RPMI8226 (cell line): ENCODE measurements around the gene MOCOS.
"Not testable (repeated sequence)": the region's sequence is repeated elsewhere in the genome, so short reads cannot be mapped to it uniquely, and the experiment has no call there.

Experiments used
- DNase-seq: peaks from one replicate; pipeline ENCODE4 v3.0.0-alpha.2; 2015

Gene MOCOS, protein sequence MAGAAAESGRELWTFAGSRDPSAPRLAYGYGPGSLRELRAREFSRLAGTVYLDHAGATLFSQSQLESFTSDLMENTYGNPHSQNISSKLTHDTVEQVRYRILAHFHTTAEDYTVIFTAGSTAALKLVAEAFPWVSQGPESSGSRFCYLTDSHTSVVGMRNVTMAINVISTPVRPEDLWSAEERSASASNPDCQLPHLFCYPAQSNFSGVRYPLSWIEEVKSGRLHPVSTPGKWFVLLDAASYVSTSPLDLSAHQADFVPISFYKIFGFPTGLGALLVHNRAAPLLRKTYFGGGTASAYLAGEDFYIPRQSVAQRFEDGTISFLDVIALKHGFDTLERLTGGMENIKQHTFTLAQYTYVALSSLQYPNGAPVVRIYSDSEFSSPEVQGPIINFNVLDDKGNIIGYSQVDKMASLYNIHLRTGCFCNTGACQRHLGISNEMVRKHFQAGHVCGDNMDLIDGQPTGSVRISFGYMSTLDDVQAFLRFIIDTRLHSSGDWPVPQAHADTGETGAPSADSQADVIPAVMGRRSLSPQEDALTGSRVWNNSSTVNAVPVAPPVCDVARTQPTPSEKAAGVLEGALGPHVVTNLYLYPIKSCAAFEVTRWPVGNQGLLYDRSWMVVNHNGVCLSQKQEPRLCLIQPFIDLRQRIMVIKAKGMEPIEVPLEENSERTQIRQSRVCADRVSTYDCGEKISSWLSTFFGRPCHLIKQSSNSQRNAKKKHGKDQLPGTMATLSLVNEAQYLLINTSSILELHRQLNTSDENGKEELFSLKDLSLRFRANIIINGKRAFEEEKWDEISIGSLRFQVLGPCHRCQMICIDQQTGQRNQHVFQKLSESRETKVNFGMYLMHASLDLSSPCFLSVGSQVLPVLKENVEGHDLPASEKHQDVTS

DNA sequence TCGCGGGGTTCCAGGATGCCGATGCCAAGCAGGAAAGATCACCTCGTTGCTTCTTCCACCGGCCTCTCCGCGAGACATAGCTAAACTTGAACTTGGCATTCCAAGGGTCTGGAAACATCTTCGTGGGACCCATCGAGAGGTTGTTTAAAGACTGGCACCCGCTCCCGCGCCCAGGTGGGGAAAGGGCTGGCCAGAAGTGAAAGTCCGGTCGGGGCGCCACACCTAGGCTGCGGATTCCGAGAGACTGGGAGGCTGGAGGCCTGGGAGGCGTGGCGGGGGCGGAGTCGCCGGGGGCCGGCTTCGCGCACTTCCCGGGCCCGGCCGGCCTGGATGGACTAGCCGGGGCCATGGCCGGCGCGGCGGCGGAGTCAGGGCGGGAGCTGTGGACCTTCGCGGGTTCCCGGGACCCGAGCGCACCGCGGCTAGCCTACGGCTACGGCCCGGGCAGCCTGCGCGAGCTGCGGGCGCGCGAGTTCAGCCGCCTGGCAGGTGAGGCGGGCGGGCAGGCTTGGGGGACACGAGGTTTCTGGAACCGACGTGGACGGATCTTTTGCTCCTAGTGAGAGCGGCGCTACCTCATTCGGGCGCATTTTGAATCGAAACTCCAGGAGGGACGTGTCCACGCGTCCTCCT, at the start of gene MOCOS:
Gene MOCOS, plus strand, starts transcription at position 305 of the 633 bp plus-strand sequence. Its CDS starts 43 bp downstream, at position 348.
- DNase-seq, result peak; percentile 82

DNA sequence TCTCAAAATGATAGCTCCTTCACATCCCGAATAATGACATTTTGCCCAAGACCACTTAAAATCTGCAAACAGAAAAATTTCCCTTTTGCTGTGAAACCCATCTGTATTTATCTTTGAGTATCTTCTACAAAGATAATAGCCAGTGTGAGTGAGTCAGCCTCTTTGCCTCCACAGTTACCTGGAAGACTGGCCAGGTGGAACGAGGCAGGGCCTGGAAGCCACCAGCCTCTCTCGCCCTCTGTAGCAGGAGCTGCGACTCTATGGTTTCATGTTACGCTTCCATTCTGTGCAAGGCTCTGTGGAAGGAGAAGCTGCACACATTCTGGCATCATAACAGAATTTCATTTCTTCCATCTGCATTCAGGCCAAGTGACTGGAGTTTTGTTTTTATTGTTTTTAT, 48.1 kb upstream of the MOCOS start:
- no peak for DNase-seq

DNA sequence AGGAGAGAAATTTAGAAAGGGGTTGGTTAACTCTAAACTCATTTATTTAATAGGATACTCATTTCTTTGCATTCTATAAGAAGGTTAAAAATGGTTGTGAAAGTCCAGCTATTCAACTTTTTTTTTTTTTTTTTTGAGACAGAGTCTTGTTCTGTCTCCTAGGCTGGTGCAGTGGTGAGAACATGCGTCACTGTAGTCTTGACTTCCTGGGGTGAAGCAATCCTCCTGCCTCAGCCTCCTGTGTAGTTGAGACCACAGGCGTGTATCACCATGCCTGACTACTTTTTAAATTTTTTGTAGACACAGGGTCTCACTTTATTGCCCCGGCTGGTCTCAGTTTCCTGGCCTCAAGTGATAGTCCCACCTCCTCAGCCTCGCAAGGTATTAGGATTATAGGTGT, 45.7 kb upstream of the MOCOS start:
- no peak for DNase-seq

DNA sequence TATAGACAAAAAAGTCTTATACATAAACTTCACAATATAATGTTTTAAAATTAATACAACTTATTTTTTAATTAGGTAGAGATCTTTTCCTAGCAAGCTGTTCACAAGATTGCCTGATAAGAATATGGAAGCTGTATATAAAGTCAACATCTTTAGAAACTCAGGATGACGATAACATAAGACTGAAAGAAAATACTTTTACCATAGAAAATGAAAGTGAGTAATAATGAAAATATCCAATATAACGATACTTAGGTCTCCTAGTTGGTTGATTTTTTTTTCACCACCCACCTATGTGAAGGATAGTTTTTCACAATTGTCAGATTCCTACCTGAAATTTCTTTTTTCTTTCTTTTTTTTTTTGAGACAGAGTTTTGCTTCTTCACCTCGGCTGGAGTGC, 44.5 kb upstream of the MOCOS start:
- DNase-seq, result no peak

DNA sequence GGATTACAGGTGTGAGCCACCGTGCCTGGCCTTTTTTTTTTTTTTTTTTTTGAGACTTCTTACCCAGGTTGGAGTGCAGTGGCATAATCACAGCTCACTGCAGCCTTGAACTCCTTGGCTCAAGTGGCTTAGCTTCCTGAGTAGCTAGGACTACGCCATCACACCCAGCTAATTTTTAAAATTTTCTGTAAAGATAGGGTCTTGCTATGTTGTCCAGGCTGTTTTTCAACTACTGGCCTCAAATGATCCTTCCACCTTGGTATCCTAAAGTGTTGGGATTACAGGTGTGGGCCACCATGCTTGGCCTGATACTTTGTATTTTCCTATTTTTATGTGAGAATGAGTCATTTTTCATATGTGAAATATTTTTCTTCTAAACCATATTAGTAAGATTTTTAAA, 43.9 kb upstream of the MOCOS start:
- no peak for DNase-seq

DNA sequence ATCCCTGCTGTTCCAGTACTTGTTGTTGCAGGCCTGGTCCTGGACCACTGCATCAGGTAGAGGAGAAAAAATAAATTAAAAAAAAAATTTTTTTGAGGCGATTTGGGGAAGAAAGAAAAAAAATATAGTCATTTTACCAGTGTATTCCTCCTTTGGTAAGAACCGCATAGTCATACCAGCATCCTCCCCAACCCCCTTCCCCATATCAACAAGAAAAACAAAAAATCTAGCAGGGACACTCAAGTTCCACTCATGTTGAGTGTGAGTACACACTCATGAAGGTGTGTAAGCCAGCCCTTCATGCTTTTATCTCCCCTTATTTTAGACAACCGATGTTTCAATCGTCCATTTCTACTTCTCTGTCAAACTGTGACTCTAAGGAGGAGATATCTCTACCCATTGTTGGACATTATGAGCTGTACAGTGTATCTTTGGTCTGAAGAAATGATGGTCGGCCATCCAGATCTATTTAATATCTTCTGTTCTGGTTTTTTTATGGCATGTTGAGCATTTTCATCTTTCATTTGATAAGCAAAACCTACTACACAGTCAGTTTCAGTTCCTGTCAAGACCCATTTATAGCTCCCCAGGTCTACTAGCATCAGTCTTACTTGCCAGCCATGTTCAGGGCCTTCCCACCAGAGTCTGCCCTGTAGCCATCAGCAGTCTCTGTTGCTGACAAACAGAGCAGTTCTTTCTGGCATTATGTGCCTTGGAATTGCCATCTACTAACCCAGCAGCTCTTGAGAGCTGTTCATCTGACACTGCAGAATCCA, 37.6 kb upstream of the MOCOS start:
- DNase-seq, result peak; percentile 82

DNA sequence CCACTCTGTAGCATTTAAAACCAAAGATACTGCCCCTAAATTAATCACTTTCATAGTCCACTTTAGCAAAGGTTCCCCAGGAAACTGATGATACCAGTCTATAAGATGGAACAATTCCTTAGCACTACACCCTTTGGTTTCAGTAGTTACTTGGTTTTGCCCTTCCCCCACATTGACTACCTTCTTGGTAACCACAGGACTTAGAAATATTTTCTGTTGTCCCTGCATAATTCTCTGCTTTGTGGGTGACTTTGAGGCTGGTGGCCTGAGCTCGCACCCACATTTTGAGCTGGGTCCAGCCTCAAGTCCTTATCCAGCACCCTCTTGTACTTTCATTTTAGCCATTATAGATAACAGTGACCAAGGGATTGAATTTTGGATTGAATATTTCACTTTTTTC, 34.5 kb upstream of the MOCOS start:
- no peak for DNase-seq

DNA sequence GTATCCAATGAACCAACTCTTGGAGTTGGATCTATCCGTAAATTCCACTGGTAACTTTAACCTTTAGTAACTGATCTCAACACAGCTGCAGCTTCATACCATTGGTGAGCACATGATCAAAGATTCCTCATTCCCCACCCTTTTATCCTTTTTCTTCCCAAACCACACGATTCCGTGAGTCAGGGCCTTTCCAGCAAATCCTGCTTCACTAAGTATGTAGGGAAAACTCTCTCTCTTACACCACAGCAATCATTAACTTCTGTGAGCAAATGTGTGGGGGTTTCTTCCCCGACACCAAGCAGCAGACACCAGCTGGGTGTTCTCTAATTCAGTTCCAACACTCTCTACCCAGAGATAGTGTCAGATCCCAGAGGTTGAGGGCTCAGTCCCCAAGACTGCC, 34.1 kb upstream of the MOCOS start:
- DNase-seq, result no peak

DNA sequence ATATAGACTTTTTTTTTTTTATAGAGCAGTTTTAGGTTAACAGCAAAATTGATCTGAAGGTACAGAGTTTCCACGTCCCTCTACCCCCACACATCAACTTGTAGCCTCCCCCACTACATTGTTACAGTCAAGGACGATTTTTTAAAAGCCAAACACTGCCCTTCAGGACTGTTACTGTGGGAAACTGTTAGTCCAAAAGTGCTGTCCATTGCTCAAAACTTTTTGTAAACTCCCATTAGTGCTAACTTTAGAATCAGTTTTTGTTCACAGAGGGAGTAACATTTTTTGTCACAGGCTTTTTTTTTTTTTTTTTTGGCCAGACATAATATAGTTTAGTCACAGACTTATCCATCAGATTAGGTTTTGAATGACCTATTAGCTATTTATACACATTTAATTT, 33.5 kb upstream of the MOCOS start:
- no peak for DNase-seq

DNA sequence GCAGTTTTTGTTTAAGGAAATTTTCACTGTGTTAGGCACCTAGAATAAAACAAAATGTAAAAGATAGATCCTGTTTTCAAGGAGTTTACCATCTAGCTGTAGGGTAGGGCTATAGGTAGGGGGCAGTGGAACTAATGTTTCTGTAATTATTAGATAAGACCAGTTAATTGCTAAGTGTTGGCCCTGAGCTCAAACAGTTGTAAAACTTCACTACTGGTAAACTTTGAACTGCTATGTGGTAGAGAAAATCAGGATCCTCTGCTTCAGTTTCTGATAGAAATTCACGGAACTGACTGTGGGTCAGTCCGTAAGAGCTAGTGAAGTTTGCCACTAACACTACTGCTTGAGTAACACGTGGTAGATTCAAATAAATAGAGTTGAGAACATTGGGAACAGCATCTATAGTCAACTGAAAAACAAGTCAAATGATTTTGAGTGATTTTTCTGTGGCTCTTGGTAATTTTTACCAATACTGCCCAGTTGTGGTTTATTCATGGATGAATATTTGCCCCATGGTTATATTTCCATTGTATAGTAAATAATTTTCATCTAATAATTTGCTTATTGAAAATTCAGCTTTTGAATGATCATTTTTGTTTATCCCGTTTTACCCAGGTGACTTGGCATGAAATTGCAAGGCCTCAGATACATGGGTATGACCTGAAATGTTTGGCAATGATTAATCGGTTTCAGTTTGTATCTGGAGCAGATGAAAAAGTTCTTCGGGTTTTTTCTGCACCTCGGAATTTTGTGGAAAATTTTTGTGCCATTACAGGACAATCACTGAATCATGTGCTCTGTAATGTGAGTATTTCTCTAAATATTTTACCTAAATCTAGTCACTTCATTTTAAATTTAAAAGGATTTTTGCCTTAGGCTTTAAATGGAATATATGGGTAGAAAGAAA, 31.2 kb upstream of the MOCOS start:
- no peak for DNase-seq

DNA sequence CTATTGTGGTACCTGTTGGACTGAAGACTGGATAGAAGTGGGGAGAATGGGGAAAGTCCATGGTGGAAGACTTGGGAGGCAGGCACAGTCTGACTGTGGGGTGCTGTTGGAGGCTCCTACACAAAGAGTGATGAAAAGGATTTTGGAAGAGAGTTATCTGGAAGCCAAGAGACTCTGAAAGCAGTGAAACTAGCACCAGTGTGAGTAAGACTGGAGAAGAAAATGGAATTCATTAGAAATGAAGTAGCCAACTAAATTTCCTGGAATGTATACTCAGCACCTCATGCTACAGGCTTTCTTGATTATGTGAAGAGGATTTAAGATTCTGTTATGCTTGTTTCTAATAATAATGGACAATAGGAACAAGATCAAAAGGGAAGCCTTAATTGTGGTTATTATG, 29.9 kb upstream of the MOCOS start:
- DNase-seq, result no peak

DNA sequence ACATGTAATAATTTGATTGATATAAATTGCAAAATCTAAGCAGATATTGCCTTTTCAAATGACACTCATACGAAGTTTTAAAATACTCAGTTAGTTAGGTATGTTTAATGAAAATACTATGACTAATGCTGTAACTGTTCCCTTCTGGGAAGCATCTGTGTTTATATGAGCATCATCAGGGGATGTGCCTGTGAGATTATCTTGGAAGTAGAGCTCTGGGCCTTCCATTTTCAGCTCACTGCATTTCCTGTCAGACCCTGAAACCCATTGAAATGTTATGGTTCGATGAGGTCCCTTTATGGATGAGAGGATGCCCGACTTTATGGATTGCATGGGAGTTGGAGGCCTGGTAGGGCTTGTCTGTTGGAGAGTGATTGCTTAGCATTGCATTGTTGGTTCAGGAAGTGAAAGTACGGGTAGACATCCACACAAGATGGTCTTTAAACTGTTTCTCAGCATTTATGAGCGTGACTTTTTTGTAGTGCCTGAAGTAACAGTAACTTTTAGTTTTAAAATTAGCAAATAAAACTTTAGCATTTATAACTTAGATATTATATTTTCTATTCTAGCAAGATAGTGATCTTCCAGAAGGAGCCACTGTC, 28.9 kb upstream of the MOCOS start:
- no peak for DNase-seq

DNA sequence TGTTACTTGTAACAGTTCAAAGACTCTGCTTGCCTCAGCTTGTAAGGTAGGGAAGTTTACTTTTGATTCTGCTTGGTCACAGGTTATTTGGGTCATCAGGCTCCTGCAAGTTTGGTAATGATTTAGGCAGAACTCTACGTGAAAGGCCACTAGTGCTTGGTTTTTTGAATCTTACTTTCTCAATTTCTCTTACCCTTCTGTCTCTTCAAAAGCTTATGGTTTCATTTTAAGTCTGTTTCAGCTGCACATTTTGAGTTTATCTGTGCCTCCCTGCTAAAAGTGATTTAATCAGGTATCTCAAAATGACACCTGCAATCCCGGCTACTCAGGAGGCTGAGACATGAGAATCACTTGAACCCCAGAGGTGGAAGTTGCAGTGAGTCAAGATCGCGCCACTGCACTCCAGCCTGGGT, 26.3 kb upstream of the MOCOS start:
- no peak for DNase-seq

DNA sequence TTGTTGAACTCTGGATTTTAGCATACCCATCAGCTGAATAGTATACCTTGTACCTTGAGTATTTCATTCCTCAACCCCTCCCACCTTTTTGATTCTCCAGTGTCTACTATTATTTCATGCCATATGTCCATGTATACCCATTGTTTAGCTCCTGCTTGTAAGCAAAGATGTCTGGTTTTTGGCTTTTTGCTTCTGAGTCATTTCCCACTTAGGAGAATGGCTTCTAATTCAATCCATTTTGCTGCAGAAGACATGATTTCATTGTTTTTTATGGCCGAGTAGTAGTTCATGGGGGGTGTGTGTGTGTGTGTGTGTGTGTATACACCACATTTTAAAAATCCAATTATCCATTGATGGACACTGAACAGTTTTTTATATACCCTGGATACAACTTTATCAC, 24.3 kb upstream of the MOCOS start:
- no peak for DNase-seq

DNA sequence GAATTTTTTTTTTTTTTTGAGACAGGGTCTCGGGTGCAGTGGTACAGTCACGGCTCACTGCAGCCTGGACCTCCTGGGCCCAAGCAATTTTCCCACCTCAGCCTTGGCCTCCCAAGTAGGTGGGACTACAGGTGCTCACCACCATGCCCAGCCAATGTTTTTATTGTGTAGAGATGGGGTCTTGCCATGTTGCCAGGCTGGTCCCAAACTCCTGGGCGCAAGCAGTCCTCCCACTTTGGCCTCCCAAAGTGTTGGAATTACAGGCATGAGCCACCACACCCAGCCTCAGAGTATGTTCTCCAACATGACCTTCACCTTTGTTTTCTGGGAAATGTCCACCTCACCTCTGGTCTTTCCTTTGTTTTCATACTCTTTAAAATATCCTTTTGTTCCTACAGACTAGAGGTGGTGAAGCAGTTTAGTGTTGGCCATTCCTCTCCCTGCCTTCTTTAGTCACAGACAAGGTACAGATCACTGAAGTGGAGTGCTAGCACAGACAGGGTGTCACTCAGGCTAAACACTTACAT, 19.5 kb upstream of the MOCOS start:
- DNase-seq, result no peak

DNA sequence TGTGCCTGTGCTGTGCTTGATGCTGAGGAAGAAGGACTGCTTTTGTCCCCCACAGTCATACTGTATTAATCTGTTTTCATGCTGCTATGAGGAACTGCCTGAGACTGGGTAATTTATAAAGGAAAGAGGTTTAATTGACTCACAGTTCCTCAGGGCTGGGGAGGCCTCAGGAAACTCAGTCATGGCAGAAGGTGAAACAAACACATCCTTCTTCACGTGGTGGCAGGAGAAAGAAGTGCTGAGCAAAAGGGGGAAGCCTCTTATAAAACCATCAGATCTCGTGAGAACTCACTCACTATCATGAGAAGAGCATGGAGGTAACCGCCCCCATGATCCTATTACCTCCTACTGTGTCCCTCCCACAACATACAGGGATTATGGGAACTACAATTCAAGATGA, 19.0 kb upstream of the MOCOS start:
- DNase-seq, result not testable (repeated sequence)

DNA sequence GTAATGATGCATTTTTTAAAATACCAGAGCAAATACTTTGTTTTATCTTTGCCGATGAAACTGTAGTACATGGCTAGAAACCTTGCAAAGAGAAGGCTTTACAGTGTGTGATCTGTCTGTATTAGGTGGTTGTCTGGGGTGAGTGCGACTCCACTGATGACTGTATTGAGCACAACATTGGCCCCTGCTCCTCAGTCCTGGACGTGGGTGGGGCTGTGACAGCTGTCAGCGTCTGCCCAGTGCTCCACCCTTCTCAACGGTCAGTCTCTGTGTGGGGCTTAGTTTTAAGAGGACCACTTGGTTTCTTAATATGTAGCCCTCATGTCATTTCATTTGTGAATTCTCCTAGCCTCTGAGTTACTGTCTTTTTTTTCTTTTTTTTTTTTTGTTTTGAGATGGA, 17.4 kb upstream of the MOCOS start:
- DNase-seq, result no peak

DNA sequence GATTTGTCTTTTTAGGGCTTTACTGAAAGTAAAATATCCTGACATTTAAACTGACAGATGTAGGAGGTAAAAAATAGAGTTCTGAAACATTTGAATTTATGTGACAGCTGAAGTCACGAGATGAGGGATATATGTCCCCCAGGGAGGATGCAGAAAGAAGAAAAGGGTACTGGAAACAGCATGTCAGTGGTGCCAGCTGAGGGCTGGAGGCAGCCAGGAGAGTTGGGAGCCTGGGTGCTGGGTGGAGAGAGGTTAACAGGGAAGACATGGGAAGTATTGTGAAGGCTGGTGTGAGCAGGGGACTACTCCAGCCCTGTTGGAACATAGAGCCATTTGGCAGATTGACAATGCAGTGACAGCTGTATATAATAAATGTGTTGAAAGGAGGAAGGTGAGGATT, 11.8 kb upstream of the MOCOS start:
- no peak for DNase-seq

DNA sequence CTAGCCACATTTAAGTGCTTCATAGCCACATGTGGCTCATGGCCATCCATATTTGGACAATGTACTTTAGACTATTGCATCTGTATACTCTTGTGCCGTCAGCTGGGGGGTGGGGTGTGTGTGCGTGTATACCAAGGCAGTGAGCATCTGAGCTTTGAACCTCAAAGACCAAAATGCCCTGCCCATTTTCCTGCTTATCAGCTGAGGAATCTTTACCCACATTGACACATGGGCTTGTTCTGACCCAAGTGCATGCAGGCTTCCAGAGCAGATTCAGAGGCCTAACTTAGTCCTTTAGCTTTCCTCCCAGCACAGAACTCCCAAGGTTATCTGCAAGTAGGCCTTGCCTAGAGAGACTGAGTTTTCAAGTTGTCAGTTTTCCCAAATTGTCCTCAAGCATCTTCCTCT, 11.1 kb upstream of the MOCOS start:
- DNase-seq, result no peak

DNA sequence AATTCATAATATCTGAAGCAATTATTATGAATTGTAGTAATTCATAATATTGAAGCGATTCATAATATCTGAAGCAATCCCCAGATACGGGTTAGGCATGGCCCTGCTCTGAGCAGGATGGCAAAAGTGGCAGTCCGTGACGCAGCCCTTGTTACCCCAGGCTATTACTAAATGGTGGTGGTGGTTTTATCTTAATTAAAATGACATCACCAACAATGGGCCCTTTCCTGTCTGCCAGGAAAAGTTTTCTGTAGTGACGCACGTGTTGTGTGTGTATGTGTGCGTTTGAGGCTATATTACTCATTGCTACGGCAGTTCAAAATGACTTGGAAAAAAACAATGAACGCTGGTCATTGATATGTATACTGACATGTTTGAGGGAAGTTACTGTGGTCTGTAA, 10.6 kb upstream of the MOCOS start:
- DNase-seq, result no peak

DNA sequence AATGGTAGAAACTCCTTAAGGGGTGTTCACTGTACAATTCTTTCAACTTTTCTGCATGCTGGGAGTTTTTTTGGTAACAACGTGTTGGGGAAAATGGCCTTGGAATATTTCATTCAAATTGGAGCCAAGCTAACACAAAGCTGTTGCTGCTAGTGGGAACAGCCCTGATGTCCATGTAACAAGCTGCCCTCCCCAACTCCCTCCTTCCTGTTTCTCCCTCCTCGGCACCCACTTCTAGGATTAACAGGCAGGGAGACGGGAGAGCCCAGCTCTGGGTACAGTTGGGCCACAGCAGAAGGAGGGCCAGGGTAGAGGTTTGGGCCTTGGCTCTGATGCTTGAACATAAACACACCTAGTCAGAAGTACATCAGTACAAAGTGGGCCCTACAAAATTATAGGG, 9.4 kb upstream of the MOCOS start:
- no peak for DNase-seq
